ENCODE measurements around the gene RMRP.

DNA sequence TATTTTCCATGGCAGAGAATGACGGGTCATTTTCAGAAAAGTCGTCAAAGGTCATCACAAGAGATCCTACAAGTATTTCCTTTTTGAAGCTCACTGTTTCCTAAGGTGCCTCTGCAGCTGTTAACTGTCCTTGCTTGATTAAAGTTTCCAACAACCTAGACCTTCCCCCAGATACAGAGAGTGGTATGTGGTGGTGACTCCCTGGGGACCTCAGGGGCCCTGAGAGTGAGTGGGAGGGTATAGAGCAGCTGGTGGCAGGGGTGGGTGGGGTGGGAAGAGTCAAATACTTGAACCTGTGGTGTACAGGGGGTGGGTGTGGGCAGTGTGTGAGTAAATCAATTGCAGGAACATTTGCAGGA, 38.0 kb downstream of the RMRP start:
- TF ChIP-seq, protein P1, sequence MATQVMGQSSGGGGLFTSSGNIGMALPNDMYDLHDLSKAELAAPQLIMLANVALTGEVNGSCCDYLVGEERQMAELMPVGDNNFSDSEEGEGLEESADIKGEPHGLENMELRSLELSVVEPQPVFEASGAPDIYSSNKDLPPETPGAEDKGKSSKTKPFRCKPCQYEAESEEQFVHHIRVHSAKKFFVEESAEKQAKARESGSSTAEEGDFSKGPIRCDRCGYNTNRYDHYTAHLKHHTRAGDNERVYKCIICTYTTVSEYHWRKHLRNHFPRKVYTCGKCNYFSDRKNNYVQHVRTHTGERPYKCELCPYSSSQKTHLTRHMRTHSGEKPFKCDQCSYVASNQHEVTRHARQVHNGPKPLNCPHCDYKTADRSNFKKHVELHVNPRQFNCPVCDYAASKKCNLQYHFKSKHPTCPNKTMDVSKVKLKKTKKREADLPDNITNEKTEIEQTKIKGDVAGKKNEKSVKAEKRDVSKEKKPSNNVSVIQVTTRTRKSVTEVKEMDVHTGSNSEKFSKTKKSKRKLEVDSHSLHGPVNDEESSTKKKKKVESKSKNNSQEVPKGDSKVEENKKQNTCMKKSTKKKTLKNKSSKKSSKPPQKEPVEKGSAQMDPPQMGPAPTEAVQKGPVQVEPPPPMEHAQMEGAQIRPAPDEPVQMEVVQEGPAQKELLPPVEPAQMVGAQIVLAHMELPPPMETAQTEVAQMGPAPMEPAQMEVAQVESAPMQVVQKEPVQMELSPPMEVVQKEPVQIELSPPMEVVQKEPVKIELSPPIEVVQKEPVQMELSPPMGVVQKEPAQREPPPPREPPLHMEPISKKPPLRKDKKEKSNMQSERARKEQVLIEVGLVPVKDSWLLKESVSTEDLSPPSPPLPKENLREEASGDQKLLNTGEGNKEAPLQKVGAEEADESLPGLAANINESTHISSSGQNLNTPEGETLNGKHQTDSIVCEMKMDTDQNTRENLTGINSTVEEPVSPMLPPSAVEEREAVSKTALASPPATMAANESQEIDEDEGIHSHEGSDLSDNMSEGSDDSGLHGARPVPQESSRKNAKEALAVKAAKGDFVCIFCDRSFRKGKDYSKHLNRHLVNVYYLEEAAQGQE (IDR thresholded peaks at IDR 0.05; ENCODE audit: insufficient read depth in 1 of 2, low read depth in 2 of 2, low read length in 2 of 2): no peak
- no peak for TF ChIP-seq POLR2AphosphoS5 (IDR thresholded peaks at IDR 0.05; ENCODE audit: low read depth, low read length)

All from PFSK-1 (cell line).